ENCODE data around the gene RNF138. TPM values are rescaled to one million over a fixed set of nuclear protein-coding genes. Genes with fewer than 3 reads are reported as not detected.

RNF138 gene
- total and polyA plus RNA-seq, 2 experiments from 2014 or later, result 58.0 to 89.6 TPM

GRCh38 chr18:32175265-32175664 is 83.6 kb downstream of the RNF138 start:
- peaks cover 5% of the 10 kb centered on the region for H3K27me3 Mint-ChIP-seq (ENCODE audit: insufficient read depth, low read depth, poor library complexity)
- no peak overlapping the region for H3K4me3 Mint-ChIP-seq
- Histone ChIP-seq H3K27me3 (ENCODE audit: insufficient read depth) (no peaks in the 10 kb centered on the region), H3K4me1 (ENCODE audit: insufficient read depth) (no peaks in the 10 kb centered on the region), H3K36me3 (ENCODE audit: insufficient read depth) (no peaks in the 10 kb centered on the region), H3K9me2 (ENCODE audit: insufficient read depth) (no peaks in the 10 kb centered on the region), H3K27ac (ENCODE audit: low read depth) (no peak overlapping the region), H4K20me1 (replicated peaks; ENCODE audit: insufficient read depth) (no peaks in the 10 kb centered on the region), H2AFZ (no peak overlapping the region), H3K4me3 (no peak overlapping the region), H3K79me2 (replicated peaks; ENCODE audit: insufficient read depth) (no peaks in the 10 kb centered on the region), H3F3A (replicated peaks; ENCODE audit: low read depth) (no peaks in the 10 kb centered on the region), H3K4me2 (no peak overlapping the region)
- no peaks in the 10 kb centered on the region for H3K36me3 Mint-ChIP-seq (ENCODE audit: low read depth)
- ATAC-seq (no peak), DNase-seq (ENCODE audit: low spot score) (no peak)
- no peaks in the 10 kb centered on the region for H3K4me1 Mint-ChIP-seq
- TF ChIP-seq JUNB (IDR thresholded peaks at IDR 0.05; ENCODE audit: unreplicated experiment) (no peak), ZNF114 (CRISPR knock-in tag; IDR thresholded peaks at IDR 0.05) (no peak), EZH2phosphoT487 (IDR thresholded peaks at IDR 0.05; ENCODE audit: unreplicated experiment) (no peak), CREB1 (CRISPR knock-in tag; IDR thresholded peaks at IDR 0.05; ENCODE audit: low read depth) (no peak), ZNF331 (CRISPR knock-in tag; IDR thresholded peaks at IDR 0.05; ENCODE audit: low read depth) (no peak), EZH2 (IDR thresholded peaks at IDR 0.05; ENCODE audit: low read depth, unreplicated experiment) (no peak), STAT1 (IDR thresholded peaks at IDR 0.05; ENCODE audit: unreplicated experiment) (no peak), NANOG (IDR thresholded peaks at IDR 0.05; ENCODE audit: borderline replicate concordance) (no peak), POLR2AphosphoS5 (IDR thresholded peaks at IDR 0.05; ENCODE audit: low read depth) (no peak)
- TF ChIP-seq, protein P1, sequence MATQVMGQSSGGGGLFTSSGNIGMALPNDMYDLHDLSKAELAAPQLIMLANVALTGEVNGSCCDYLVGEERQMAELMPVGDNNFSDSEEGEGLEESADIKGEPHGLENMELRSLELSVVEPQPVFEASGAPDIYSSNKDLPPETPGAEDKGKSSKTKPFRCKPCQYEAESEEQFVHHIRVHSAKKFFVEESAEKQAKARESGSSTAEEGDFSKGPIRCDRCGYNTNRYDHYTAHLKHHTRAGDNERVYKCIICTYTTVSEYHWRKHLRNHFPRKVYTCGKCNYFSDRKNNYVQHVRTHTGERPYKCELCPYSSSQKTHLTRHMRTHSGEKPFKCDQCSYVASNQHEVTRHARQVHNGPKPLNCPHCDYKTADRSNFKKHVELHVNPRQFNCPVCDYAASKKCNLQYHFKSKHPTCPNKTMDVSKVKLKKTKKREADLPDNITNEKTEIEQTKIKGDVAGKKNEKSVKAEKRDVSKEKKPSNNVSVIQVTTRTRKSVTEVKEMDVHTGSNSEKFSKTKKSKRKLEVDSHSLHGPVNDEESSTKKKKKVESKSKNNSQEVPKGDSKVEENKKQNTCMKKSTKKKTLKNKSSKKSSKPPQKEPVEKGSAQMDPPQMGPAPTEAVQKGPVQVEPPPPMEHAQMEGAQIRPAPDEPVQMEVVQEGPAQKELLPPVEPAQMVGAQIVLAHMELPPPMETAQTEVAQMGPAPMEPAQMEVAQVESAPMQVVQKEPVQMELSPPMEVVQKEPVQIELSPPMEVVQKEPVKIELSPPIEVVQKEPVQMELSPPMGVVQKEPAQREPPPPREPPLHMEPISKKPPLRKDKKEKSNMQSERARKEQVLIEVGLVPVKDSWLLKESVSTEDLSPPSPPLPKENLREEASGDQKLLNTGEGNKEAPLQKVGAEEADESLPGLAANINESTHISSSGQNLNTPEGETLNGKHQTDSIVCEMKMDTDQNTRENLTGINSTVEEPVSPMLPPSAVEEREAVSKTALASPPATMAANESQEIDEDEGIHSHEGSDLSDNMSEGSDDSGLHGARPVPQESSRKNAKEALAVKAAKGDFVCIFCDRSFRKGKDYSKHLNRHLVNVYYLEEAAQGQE (IDR thresholded peaks at IDR 0.05; ENCODE audit: unreplicated experiment), result no peak
- TF ChIP-seq, protein P2, sequence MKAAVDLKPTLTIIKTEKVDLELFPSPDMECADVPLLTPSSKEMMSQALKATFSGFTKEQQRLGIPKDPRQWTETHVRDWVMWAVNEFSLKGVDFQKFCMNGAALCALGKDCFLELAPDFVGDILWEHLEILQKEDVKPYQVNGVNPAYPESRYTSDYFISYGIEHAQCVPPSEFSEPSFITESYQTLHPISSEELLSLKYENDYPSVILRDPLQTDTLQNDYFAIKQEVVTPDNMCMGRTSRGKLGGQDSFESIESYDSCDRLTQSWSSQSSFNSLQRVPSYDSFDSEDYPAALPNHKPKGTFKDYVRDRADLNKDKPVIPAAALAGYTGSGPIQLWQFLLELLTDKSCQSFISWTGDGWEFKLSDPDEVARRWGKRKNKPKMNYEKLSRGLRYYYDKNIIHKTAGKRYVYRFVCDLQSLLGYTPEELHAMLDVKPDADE (IDR thresholded peaks at IDR 0.05), result no peak
- TF ChIP-seq, protein P3, sequence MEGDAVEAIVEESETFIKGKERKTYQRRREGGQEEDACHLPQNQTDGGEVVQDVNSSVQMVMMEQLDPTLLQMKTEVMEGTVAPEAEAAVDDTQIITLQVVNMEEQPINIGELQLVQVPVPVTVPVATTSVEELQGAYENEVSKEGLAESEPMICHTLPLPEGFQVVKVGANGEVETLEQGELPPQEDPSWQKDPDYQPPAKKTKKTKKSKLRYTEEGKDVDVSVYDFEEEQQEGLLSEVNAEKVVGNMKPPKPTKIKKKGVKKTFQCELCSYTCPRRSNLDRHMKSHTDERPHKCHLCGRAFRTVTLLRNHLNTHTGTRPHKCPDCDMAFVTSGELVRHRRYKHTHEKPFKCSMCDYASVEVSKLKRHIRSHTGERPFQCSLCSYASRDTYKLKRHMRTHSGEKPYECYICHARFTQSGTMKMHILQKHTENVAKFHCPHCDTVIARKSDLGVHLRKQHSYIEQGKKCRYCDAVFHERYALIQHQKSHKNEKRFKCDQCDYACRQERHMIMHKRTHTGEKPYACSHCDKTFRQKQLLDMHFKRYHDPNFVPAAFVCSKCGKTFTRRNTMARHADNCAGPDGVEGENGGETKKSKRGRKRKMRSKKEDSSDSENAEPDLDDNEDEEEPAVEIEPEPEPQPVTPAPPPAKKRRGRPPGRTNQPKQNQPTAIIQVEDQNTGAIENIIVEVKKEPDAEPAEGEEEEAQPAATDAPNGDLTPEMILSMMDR (conservative IDR thresholded peaks at IDR 0.05; ENCODE audit: low read depth in 2 of 2), result no peak
- TF ChIP-seq, protein P4, sequence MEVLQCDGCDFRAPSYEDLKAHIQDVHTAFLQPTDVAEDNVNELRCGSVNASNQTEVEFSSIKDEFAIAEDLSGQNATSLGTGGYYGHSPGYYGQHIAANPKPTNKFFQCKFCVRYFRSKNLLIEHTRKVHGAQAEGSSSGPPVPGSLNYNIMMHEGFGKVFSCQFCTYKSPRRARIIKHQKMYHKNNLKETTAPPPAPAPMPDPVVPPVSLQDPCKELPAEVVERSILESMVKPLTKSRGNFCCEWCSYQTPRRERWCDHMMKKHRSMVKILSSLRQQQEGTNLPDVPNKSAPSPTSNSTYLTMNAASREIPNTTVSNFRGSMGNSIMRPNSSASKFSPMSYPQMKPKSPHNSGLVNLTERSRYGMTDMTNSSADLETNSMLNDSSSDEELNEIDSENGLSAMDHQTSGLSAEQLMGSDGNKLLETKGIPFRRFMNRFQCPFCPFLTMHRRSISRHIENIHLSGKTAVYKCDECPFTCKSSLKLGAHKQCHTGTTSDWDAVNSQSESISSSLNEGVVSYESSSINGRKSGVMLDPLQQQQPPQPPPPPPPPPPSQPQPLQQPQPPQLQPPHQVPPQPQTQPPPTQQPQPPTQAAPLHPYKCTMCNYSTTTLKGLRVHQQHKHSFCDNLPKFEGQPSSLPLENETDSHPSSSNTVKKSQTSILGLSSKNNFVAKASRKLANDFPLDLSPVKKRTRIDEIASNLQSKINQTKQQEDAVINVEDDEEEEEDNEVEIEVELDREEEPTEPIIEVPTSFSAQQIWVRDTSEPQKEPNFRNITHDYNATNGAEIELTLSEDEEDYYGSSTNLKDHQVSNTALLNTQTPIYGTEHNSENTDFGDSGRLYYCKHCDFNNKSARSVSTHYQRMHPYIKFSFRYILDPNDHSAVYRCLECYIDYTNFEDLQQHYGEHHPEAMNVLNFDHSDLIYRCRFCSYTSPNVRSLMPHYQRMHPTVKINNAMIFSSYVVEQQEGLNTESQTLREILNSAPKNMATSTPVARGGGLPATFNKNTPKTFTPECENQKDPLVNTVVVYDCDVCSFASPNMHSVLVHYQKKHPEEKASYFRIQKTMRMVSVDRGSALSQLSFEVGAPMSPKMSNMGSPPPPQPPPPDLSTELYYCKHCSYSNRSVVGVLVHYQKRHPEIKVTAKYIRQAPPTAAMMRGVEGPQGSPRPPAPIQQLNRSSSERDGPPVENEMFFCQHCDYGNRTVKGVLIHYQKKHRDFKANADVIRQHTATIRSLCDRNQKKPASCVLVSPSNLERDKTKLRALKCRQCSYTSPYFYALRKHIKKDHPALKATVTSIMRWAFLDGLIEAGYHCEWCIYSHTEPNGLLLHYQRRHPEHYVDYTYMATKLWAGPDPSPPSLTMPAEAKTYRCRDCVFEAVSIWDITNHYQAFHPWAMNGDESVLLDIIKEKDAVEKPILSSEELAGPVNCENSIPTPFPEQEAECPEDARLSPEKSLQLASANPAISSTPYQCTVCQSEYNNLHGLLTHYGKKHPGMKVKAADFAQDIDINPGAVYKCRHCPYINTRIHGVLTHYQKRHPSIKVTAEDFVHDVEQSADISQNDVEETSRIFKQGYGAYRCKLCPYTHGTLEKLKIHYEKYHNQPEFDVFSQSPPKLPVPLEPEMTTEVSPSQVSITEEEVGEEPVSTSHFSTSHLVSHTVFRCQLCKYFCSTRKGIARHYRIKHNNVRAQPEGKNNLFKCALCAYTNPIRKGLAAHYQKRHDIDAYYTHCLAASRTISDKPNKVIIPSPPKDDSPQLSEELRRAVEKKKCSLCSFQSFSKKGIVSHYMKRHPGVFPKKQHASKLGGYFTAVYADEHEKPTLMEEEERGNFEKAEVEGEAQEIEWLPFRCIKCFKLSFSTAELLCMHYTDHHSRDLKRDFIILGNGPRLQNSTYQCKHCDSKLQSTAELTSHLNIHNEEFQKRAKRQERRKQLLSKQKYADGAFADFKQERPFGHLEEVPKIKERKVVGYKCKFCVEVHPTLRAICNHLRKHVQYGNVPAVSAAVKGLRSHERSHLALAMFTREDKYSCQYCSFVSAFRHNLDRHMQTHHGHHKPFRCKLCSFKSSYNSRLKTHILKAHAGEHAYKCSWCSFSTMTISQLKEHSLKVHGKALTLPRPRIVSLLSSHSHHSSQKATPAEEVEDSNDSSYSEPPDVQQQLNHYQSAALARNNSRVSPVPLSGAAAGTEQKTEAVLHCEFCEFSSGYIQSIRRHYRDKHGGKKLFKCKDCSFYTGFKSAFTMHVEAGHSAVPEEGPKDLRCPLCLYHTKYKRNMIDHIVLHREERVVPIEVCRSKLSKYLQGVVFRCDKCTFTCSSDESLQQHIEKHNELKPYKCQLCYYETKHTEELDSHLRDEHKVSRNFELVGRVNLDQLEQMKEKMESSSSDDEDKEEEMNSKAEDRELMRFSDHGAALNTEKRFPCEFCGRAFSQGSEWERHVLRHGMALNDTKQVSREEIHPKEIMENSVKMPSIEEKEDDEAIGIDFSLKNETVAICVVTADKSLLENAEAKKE (CRISPR knock-in tag; IDR thresholded peaks at IDR 0.05), result no peak
- H3K9me3 Mint-ChIP-seq, result no peaks in the 10 kb centered on the region
- H3K27ac Mint-ChIP-seq, result no peak overlapping the region

Measured in GM23338 (cell line).